ENCODE data around the gene ITPA. TPM values are rescaled to one million over a fixed set of nuclear protein-coding genes. Genes with fewer than 3 reads are reported as not detected.

The ITPA gene
- total and polyA plus RNA-seq, 2 of the 4 experiments (the other 2 are of a cell fraction): 32.4 to 49.0 TPM

GRCh38 chr20:3162080-3162611 is 47.2 kb upstream of the ITPA start:
- WGBS, 2 experiments (ENCODE audit: extremely low coverage in 2 of 2, insufficient read length in 1 of 2): 45% methylated on average over 8 of the region's 11 CpGs; no CpG with 5 or more reads in 1 of the 2 experiments
- POLR2A ChIA-PET (ENCODE audit: unreplicated experiment): no interaction called here
- DNase-seq (no peak), ATAC-seq (ENCODE audit: low read depth) (no peak)
- peaks cover 22% of the 10 kb centered on the region for H4K20me1 ChIP-seq (ENCODE audit: insufficient read depth, low read length)
- CTCF ChIA-PET: no interaction called here
- H3K36me3 ChIP-seq (ENCODE audit: control insufficient read depth, insufficient read depth, low read length): no peaks in the 10 kb centered on the region
- H3K4me1 ChIP-seq (ENCODE audit: control insufficient read depth, insufficient read depth, low read length): peaks cover 7% of the 10 kb centered on the region
- no peak overlapping the region for H3K56ac ChIP-seq (ENCODE audit: extremely low read depth, insufficient read depth, low read length)
- in situ Hi-C loops (cut with MboI; ENCODE audit: low sequenced_read_pairs): no loop called here
- H2BK20ac ChIP-seq (ENCODE audit: low read depth, low read length): no peak overlapping the region
- H3K9ac ChIP-seq (ENCODE audit: low read depth, low read length): no peak overlapping the region
- H4K8ac ChIP-seq (ENCODE audit: low read depth in 2 of 2, low read length in 2 of 2): no peak overlapping the region
- no peak overlapping the region for H3K4me2 ChIP-seq (ENCODE audit: low read depth, low read length)
- no peak overlapping the region for H4K91ac ChIP-seq (ENCODE audit: insufficient read depth, low read depth, low read length)
- peaks cover 4% of the 10 kb centered on the region; the same call in 1 of the 2 replicates for H3K9me1 ChIP-seq (ENCODE audit: insufficient read depth, low read length)
- no peak overlapping the region for H2AK9ac ChIP-seq (replicated peaks; ENCODE audit: low read depth, low read length, poor library complexity)
- no peak overlapping the region for H3K4me3 ChIP-seq (ENCODE audit: insufficient read depth, low read depth, low read length)
- no TSS peak for BruUV-seq (replicated peaks)
- no peak overlapping the region for H3K14ac ChIP-seq (replicated peaks; ENCODE audit: low read depth, low read length)
- no peak overlapping the region for H3K4ac ChIP-seq (ENCODE audit: low read depth, low read length)
- H3K9me3 ChIP-seq (ENCODE audit: control insufficient read depth, insufficient read depth, low read length): no peaks in the 10 kb centered on the region
- H3K18ac ChIP-seq (ENCODE audit: low read depth, low read length): no peak overlapping the region
- no peak overlapping the region for H2AK5ac ChIP-seq (ENCODE audit: low read depth, low read length)
- TF ChIP-seq NFE2L2 (IDR thresholded peaks at IDR 0.05; ENCODE audit: low read depth, low read length) (no peak), RCOR1 (IDR thresholded peaks at IDR 0.05; ENCODE audit: insufficient replicate concordance, low read length) (no peak), ELK1 (IDR thresholded peaks at IDR 0.05; ENCODE audit: borderline replicate concordance, low read depth, low read length) (no peak), POLR2A (IDR thresholded peaks at IDR 0.05; ENCODE audit: low read depth, low read length) (no peak), SMC3 (IDR thresholded peaks at IDR 0.05; ENCODE audit: low read depth, low read length) (no peak), BHLHE40 (IDR thresholded peaks at IDR 0.05; ENCODE audit: low read depth, low read length) (no peak), CHD1 (IDR thresholded peaks at IDR 0.05; ENCODE audit: low read depth, low read length) (no peak), MAZ (IDR thresholded peaks at IDR 0.05; ENCODE audit: borderline replicate concordance, low read depth, low read length) (no peak), USF2 (IDR thresholded peaks at IDR 0.05; ENCODE audit: low read depth, low read length) (no peak), CEBPB (IDR thresholded peaks at IDR 0.05; ENCODE audit: low read depth, low read length) (no peak), MXI1 (IDR thresholded peaks at IDR 0.05; ENCODE audit: borderline replicate concordance, low read depth, low read length) (no peak)
- no peak overlapping the region for H4K5ac ChIP-seq (ENCODE audit: low read depth, low read length)
- no peaks in the 10 kb centered on the region for H3K27me3 ChIP-seq (ENCODE audit: control insufficient read depth, insufficient read depth, low read length)
- intact Hi-C loops (cut with micrococcal nuclease): no loop called here
- no peak overlapping the region for H3K27ac ChIP-seq (ENCODE audit: insufficient read depth, low read length)
- no peak overlapping the region for H2BK120ac ChIP-seq (ENCODE audit: low read depth, low read length)
- no peak overlapping the region for H2BK5ac ChIP-seq (ENCODE audit: low read depth, low read length, poor library complexity, severe bottlenecking)
- dilution Hi-C loops (cut with HindIII; ENCODE audit: low sequenced_read_pairs, unreplicated experiment): no loop called here
- H2AFZ ChIP-seq (replicated peaks; ENCODE audit: low read length, poor library complexity): no peak overlapping the region
- peaks cover 0 to 11% of the 10 kb centered on the region in 2 experiments; a peak in 2 of 4 replicates for H3K79me1 ChIP-seq (ENCODE audit: low read depth in 1 of 2, low read length in 2 of 2)
- H3K23ac ChIP-seq (ENCODE audit: low read depth, low read length): no peak overlapping the region
- no peak overlapping the region for H2BK15ac ChIP-seq (ENCODE audit: low read depth, low read length)

Measured in IMR-90 (cell line).